Left renal cortex interstitium (tissue), 4 donors: ENCODE data around the gene PAK4. TPM values are rescaled to one million over a fixed set of nuclear protein-coding genes. Genes with fewer than 3 reads are reported as not detected.
"Not testable (repeated sequence)": the region's sequence is repeated elsewhere in the genome, so short reads cannot be mapped to it uniquely, and the experiment has no call there.

Source experiments
- DNase-seq, 4 donors: peaks; one replicate each; pipeline ENCODE4 v3.0.0-alpha.2; 2013; ENCODE audit warnings: low read depth in 4 of 4, low spot score in 2 of 4, missing footprints in 1 of 4
- polyA plus RNA-seq, 4 donors: library from polyadenylated mRNA; unstranded; fragments of 120-200 nt; gene quantifications; one replicate each; pipeline ENCODE4 v1.2.1, GENCODE V29; 2013; ENCODE audit not compliant: insufficient read length in 4 of 4

The PAK4 gene
- polyA plus RNA-seq, 4 donors = 42.6 to 80.8 (median 71.0) TPM

DNA sequence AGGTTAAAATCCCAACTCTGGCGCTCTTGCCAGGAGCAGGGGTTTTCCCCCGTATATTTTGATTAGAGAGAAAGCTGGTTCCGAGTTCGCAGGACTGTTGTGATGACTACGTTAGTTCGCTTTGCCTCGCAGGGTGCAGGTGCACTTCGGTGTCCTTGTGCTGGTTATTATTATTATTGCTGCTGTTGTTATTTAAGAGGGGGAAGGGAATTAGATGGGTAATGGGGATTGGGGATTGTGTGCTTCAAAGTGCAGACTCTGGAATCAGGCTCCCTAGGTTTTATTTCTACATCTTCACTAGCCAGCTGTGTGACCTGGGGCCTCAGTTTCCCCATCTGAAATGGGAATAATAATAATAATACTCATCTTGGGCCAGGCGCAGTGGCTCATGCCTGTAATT lies 26.2 kb upstream of the PAK4 start:
- no peak for DNase-seq

DNA sequence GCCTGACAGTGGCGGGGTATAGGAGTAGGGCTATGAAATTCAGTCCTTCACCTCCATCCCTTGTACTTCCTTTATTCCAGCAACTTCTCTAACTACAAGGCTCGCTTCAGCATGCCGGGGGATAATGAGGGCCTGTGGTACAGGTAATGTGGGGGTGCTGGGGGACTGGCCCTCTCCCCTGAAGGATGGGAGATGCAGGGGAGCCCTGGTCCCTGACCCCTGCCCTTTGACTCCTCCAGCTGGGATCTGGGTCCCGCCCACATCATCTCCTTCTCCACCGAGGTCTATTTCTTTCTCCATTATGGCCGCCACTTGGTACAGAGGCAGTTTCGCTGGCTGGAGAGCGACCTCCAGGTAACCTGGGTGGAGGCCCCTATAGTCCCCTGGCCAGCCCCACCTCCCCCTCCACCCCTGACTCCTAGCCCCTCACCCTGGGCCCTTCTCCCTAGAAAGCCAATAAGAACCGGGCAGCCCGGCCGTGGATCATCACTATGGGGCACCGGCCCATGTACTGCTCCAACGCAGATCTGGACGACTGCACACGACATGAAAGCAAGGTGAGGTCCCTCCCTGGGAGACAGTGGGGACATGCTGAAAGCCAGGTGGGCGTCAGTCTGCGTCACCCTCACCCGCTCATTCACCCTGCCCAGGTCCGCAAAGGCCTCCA lies 25.0 kb upstream of the PAK4 start:
- no peak for DNase-seq

DNA sequence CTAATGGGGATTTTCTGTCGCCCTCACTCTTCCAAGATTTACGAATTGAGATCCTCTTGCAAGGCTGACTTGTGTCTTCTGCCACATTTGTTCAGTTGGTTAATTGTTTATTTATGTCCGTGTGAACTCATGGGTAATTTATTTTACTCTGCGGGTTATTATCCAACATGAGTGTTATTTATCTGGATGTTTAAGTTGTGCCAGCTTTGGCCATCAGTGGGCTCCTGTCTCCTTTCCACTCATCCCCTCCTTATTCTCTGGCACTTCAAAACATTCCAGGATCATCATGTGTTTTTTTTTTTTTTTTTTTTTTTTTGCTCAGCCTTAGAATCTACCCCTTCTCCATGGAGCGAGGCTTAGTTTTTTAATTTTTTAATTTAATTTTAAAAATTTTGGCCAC lies 22.4 kb upstream of the PAK4 start:
- no peak for DNase-seq

DNA sequence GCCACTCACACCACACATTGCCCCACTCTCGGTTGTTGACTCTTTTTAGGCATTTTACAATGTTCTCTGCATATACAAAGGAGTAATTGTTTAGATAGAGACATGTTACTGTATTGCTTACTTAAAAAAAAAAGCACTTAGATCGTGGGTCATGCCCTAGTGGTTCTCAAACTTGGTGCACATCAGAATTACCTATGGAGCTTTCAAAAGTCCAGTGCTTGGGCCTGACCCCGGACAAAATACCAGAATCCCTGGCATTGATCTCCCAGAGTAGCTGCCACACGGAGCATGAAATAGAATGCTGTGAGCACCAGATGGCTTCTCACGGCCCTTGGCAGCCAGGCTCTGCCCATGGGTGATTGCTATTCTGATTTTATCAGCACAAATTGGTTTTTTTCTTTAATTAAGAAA lies 21.4 kb upstream of the PAK4 start:
- DNase-seq = no peak

DNA sequence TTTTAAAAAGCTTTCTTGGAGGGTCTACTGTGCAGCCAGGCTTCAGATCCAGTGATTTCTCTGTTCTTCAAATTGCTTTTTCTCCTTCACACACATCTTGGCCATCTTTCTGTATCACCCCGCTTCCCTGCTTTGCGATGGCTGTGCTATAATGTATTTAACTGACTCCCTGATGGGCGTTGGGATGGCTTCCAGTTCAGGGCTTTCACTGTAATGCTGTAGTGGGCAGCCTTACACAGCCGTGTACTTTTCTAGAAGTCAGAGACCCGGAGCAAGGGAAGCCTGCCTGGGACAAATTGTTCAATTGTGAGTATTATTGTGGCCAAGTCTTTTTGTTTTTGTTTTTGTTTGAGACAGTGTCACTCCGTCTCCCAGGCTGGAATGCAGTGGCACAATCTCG lies 19.4 kb upstream of the PAK4 start:
- no peak for DNase-seq

DNA sequence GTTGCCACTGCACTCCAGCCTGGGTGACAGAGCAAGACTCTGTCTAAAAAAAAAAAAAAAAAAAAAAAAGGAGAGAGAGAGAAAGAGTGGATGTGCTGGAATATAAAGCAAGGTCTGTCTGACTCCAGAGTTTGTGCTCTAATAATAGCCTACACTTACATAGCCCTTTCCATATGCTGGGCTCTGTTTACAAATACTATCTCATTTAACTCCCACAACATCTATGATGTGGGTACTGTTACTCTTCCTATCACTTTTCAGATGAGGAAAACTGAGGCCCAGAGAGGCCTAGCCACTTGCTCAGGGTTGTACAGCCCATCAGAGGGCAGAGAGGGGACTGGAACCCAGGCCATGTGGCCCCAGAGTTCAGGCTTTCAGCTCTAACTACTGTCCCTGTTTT lies 15.9 kb upstream of the PAK4 start:
- DNase-seq = no peak

DNA sequence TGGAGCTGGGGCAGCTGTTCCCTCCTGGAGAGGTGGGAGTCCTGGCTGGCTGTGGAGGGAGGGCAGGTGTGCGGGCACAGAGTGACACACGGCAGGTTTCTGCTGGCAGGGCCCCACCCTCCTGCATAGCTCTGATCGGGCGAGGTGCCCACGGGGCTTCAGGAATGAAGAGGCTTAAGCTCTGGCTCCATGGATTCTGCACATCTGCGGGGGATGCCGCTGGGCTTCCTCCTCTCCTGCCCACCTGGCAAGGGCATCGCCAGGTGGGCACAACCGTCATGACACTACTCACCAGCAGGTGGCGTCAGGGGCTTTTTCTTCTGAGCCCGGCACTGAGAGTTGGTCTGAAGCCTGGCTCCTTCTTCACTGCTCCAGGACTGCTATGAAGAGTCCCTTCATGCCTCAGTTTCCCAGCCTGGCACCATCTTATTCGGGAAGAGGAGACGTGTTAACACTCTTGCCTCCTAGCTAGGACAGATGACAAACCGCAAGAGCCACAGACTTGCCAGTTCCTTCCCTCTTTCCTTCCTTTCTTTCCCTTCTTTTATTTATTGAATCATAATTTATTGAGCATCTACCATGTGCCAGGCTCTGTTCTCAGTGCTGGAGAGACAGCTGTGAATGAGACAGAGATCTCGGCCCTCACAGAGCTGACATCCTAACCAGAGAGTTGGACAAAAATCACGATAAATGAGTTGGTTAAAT lies 15.2 kb upstream of the PAK4 start:
- no peak for DNase-seq

DNA sequence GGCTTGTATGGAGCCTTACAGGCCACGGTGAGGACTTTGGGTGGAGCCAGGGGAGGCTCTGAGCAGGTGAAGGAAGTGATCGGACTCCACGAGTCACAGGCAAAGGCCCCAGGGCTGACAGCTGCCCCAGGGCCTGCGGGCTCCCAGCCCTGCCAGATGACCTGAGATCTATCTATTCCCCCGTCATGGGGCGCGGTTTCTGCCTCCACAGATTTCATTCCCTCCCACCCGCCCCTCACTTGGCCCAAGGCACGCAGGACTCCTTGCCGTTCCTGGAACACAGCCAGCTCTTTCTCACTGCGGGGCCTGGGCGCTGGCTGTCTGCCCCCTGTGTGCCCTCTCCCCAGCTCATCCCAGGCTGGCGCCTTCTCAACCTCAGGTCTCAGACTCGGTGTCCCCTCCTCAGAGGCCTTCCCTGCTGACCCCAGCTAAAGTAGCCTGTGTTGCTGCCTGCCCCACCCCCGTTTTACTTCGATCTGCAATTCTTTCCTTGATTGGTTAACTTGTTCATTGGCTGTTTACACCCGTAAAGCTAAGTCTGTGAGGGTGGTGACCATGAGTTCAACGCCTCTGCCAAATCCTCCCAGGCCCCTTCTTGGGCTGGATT lies 13.9 kb upstream of the PAK4 start:
- DNase-seq = no peak

DNA sequence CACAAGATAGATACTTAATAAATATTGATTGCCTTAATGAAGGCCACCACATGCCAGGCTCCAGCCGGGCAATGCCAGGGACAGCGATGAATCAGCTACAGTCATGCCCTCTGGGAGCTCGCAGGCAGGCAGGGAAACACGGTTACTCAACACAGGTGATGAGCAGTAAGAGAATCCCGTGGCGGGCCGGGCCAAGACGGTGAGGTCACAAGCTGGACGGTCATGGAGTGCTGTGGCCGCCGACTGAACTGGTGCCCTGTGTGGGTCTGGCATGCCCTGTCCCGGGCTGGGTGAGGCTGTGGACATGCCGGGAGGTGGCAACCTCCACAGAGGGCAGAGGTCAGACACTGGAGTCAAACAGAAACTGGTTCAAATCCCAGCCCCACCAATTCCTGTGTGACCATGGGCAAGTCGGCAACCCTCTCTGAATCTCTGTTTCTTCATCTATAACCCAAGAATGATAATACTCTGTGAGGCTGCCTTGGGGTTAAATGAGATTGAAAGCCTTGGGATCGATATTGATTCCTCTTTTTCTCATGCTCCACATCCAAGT lies 13.2 kb upstream of the PAK4 start:
- DNase-seq = no peak

DNA sequence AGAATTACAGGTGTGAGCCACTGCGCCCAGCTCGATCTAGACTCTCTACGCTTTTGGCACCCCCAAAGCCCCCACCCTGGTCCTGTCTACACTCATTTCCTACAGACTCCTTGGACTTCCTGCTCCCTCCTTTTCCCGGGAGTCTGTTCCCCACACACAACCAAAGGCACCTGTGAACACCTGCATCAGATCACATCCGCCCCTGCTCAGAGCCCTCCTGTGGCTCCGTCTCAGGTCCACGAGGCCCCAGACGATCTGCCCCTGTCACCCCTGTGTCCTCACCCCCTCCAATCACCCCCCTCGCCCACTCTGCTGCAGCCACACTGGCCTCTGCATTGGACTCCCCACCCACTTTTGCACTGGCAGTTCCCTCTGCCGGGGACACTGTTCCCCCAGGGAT lies 12.4 kb upstream of the PAK4 start:
- no peak for DNase-seq

DNA sequence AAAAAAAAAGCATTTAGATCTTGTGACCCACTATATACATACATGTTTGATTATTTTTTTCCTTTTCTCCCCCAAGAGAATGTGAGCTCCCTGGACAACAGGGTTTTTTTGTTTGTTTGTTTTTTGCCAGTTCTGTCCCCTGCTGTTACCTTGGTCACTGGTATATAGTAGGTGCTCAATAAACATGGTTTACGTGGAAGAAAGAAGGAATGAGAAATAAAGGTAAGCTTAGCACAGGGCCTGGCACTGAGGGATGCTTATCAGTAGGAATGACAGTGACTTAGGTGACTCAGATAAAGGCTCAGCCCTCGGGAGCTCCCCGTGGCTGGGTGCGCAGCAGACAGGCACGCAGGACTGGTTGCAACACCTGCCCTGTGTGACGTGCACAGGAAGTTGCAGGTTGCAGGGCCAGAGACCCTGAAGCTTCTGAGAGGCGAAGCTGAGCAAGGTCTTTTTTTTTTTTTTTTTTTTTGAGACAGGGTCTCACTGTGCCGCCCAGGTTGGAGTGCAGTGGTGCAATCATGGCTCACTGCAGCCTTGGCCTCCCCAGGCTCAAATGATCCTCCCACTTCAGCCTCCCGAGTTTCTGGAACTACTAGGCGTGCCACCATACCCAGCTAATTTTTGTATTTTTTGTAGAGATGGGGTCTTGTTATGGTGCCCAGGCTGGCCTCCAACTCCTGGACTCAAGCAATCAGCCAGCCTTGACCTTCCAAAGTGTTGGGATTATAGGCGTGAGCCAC lies 10.3 kb upstream of the PAK4 start:
- DNase-seq = no peak

DNA sequence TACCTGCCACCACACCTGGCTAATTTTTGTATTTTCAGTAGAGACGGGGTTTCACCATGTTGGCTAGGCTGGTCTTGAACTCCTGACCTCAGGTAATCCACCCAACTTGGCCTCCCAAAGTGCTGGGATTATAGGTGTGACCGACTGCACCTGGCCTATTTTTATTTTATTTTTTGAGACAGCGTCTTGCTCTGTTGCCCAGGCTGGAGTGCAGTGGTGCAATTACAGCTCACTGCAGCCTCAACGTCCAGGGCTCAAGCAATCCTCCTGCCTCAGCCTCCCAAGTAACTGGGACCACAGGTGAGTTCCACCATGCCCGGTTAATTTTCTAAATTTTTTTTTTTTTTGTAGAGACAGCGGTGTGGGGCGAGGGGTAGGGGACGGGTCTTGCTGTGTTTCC lies 8.6 kb upstream of the PAK4 start:
- DNase-seq = not testable (repeated sequence)

DNA sequence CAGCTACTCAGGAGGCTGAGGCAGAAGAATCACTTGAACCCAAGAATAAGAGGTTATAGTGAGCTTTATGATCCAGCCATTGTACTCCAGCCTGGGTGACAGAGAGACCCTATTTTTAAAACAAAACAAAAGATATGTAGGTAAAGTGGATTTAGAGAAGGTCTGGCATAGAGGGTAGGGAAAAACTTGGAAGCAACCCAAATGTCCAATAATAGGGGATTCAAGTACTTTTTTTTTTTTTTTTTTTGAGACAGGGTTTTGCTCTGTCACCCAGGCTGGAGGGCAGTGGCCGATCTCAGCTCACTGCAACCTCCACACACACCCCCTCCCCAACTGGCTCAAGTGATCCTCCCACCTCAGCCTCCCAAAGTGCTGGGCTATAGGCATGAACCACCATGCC lies 5.8 kb upstream of the PAK4 start:
- no peak for DNase-seq

DNA sequence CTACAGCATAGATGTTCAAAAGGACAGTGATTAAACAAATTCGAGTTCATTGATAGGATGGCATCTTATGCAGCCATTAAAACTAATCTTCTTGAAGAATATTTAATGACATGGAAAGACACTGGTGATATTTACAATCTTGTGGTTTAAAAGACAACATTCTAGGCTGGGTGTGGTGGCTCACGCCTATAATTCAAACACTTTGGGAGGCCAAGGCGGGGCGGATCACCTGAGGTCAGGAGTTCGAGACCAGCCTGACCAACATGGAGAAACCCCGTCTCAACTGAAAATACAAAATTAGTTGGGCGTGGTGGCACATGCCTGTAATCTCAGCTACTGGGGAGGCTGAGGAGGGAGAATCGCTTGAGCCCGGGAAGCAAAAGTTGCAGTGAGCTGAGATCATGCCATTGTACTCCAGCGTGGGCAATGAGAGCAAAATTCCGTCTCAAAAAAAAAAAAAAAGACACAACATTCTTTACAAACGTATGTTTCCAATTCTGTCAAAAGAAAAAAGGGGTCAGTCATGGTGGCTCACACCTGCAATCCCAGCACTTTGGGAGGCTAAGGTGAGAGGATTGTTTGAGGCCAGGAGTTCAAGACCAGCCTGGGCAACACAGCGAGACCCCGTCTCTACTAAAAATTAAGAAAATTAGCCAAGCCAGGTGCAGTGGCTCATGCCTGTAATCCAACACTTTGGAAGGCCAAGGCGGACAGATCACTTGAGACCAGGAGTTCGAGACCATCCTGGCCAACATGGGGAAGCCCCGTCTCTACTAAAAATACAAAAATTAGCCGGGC lies 2.5 kb upstream of the PAK4 start:
- no peak for DNase-seq

DNA sequence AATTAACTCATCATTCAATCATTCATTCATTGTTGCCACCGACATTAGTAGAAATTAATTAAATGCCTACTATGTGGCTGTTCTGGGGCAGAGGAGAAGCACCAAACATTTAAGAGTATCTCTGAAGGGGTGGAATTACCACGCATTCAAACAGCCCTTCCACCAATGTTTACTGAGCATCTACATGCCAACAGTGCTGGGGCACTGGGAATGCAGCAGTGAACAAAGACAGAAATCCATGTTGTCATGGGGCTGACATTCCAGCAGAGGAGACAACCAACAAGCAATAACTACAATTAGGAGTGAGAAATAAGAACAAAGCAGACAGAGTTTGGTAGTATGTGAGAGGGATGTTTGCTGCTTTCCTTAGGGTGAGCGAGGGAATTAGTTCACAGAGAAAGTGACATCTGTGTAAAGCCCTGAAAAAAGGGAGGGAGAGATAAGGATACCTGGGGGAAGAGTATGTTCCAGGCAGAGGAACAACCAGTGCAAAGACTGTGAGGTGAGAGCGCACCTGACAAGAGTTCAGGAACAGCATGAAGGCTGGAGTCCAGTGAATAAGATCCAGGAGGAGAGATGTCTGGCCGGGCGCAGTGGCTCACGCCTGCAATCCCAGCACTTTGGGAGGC lies 1.3 kb upstream of the PAK4 start:
- no peak for DNase-seq

DNA sequence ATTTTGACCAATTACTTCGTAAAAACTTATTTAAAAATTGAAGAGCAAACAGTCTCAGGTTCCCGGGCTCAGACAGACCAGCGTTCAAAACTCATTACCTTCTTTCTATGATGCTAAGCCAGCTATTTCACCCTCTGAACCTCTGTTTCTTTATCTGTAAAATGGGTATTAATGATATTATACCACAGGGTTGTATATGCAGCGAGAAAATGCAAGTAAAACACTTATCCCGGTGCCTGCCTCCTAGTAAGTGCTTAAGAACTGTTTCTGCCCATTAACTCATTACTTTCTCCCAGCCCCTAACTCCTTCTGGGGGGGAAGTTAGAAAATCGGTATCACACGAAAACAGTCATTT lies 410 bp upstream of the PAK4 start:
- no peak for DNase-seq

DNA sequence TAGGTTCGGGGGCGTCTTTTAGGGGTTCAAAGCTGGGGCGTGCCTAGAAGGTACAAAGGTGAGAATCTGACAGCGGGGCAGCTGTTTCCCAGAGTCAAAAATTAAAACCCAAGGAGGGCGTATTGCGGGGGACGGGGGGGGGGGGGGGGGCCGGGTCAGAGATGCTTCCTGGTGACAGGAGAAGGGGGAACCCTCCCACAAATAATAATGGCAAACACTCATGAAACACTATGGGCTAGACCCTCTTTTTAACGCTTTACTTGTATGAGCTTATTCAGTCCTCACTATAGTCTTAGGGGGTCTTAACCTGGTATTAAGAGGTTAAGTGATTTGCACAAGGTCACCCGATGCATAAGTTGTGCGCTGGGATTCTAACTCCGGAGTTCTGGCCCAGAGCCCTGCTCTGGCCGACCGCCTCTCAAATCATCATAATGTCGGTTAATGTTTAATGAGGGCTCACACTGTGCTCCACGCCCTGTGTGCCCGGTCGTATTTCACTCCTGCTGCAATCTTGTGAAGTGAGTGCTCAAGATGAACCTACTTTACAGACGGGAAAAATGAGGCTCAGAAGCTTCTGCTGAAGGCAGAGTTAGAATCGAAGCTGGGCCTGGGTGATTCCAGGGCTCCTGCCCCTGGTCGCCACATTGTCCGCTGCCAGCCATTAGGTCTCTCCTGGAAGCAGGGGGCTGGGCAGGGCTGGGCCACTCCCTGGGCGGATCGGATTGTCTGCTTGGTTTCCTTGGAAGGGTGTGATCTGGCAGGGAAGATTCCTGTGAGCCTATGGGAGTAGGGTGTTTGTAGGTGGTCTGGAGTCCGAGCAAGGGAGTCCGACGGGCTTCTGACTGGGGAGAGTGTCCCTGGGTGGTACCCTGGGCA lies 964 bp downstream of the PAK4 start:
- no peak for DNase-seq

DNA sequence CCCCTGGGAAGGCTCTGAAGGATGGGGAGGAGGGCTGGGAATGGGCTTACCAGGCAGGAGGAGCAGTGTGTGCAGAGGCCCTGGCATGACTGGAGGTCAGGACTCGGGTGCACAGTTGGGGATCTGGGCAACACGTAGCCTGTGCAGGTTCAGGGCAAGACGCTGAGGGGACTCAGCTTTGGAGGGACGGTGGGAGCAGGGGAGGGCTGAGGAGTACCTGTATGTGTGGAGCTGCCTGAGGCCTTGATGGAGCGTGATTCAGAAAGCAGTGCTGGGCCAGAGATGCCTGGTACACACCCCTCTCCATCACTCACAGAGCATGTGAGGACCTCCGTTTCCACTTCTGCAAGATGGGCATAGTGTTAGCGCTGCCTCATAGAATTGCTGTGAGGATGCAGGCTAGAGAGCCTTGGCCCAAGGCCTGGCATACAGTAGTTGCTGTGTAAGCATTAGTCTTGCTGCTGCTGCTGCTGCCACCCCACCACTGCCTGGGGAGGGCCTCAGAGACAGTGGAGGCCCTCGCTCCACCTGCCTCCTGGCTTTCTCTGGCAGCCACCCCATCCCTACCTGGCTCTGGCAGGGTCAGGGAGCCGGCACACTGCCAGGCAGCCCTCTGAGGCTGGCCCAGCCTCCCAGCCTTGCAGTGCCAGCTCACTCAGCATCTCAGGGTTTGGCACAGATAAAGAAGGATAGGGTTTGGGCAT lies 2.4 kb downstream of the PAK4 start:
- no peak for DNase-seq
